Duodenal mucosa (tissue), 2 donors: ENCODE measurements around the gene CRADD.

ENCODE experiments used
- H3K27ac ChIP-seq: one replicate; pipeline ENCODE4 v1.7.0; 2013; ENCODE audit warnings: low read depth, low read length
- H3K27me3 ChIP-seq, 2 donors: one replicate each; pipeline ENCODE4 v1.7.0; 2013; ENCODE audit warnings: low read length in 2 of 2, control low read depth in 1 of 2; ENCODE audit not compliant: insufficient read depth in 2 of 2, control insufficient read depth in 1 of 2
- H3K36me3 ChIP-seq, 2 donors: one replicate each; pipeline ENCODE4 v1.7.0; 2013; ENCODE audit warnings: low read length in 2 of 2, control low read depth in 1 of 2; ENCODE audit not compliant: insufficient read depth in 2 of 2, control insufficient read depth in 1 of 2
- H3K4me1 ChIP-seq, 2 donors: one replicate each; pipeline ENCODE4 v1.7.0; 2013; ENCODE audit warnings: low read length in 2 of 2, control low read depth in 1 of 2; ENCODE audit not compliant: insufficient read depth in 2 of 2, control insufficient read depth in 1 of 2
- H3K4me3 ChIP-seq, 2 donors: one replicate each; pipeline ENCODE4 v1.7.0; 2013; ENCODE audit warnings: low read length in 2 of 2, low read depth in 1 of 2
- H3K9ac ChIP-seq, 2 donors: one replicate each; pipeline ENCODE4 v1.7.0; 2013; ENCODE audit warnings: low read length in 2 of 2, low read depth in 1 of 2
- H3K9me3 ChIP-seq, 2 donors: one replicate each; pipeline ENCODE4 v1.7.0; 2013; ENCODE audit warnings: low read length in 2 of 2, control low read depth in 1 of 2; ENCODE audit not compliant: control insufficient read depth in 1 of 2

CRADD gene

DNA sequence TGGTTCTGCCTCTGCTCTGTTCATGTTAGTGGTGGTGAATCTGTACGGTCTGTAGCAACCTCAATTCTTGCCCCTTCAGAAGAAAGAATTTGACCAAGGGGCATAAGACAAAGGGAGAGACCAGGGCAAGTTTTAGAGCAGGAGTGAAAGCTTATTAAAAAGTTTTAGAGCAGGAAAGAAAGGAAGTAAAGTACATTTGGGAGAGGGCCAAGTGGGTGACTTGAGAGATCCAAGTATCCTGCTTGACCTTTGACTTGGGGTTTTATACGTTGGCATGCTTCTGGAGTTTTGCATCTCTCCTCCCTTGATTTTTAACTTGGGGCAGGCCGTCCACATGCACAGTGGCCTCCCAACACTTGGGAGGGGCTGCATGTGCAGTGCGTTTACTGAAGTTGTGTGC lies 225.0 kb downstream of the CRADD start:
- Histone ChIP-seq H3K36me3 (no peaks in the 10 kb centered on the region), H3K27ac (no peak overlapping the region), H3K9ac (no peak overlapping the region), H3K4me1 (peaks cover 16 to 19% of the 10 kb centered on the region in 2 donors), H3K27me3 (no peaks in the 10 kb centered on the region), H3K4me3 (no peak overlapping the region), H3K9me3 (peaks cover 3 to 11% of the 10 kb centered on the region in 2 donors)

DNA sequence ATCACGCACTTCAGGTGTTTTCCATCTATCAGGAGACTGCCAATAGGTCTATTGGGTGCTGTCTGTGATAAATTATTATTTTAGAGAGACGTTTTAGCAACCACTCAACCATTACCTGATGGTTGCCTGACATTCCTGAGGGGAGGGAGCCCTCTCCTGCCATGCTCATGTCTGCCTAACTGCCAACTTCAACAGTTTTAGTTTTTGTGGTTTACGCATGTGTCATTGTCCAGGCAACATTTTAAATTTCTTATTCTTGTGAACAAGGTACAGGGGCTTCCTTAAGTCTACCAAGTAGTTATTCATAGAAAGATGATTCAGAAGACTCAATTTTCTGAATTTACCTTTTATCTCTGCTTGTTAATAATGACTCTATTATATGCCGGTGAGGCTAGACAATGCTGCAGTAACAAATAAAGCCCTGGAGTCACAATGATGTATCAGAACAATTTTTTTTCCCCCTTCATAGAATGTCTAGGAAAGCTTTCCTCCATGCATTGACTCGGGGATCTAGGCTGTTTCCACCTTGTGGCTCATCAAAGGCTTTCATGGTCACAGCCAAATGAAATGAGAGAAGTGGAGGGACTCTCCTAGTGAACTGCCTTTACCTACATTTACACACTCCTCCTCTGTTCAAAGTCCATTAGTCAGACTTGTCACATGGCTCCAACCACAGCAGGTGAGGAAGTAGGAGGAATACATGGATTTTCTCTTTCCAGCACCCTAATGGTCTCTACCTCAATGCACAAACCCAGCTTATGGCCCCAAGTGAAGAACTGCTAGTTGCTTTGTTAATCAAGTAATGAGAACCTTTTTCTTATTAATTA lies 225.8 kb downstream of the CRADD start:
- peaks cover 14% of the 10 kb centered on the region in 2 donors for H3K4me1 ChIP-seq
- H3K9ac ChIP-seq: no peak overlapping the region
- H3K36me3 ChIP-seq: no peaks in the 10 kb centered on the region
- H3K27me3 ChIP-seq: no peaks in the 10 kb centered on the region
- no peak overlapping the region for H3K27ac ChIP-seq
- peaks cover 3 to 11% of the 10 kb centered on the region in 2 donors for H3K9me3 ChIP-seq
- H3K4me3 ChIP-seq: no peak overlapping the region

DNA sequence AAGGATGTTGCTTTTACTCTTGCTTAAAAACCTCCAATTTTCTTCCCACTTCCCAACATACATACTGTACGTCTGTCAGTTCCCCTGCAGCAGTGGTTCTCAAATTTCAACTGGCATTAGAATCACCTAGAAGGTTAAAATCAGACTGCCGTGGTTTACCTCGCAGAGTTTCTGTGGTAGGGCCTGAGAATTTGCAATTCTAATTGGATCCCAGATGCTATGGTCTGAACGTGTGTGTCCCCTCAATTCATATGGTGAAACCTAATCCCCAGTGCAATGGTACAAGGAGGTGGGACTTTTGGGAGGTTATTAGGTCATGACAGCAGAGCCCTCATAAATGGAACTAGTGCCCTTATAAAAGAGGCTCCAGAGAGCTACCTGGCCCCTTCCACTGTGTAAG lies 226.9 kb downstream of the CRADD start:
- no peak overlapping the region for H3K9ac ChIP-seq
- no peak overlapping the region for H3K4me3 ChIP-seq
- peaks cover 7 to 8% of the 10 kb centered on the region in 2 donors for H3K4me1 ChIP-seq
- no peaks in the 10 kb centered on the region for H3K36me3 ChIP-seq
- H3K27ac ChIP-seq: no peak overlapping the region
- no peaks in the 10 kb centered on the region for H3K27me3 ChIP-seq
- peaks cover 3 to 11% of the 10 kb centered on the region in 2 donors for H3K9me3 ChIP-seq

DNA sequence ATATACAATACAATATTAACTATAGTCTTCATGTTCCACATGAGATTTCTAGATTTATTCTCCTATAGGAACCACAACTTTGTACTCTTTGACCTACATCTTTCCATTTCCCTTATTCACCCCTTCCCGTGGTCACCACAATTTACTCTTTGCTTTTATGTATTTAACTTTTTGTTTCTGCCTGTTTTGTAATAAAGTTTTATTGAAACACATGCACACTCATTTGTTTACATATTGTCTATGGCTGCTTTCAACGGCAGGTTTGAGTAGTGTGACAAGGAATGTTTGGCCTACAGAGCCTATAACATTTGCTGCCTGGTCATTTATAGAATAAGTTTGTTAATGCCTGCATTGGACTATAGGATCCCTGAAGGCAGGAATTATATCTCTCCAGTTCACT lies 231.1 kb downstream of the CRADD start:
- Histone ChIP-seq H3K36me3 (no peaks in the 10 kb centered on the region), H3K4me1 (no peaks in the 10 kb centered on the region), H3K9ac (no peak overlapping the region), H3K9me3 (no peaks in the 10 kb centered on the region), H3K27me3 (no peaks in the 10 kb centered on the region), H3K27ac (no peak overlapping the region), H3K4me3 (no peak overlapping the region)

DNA sequence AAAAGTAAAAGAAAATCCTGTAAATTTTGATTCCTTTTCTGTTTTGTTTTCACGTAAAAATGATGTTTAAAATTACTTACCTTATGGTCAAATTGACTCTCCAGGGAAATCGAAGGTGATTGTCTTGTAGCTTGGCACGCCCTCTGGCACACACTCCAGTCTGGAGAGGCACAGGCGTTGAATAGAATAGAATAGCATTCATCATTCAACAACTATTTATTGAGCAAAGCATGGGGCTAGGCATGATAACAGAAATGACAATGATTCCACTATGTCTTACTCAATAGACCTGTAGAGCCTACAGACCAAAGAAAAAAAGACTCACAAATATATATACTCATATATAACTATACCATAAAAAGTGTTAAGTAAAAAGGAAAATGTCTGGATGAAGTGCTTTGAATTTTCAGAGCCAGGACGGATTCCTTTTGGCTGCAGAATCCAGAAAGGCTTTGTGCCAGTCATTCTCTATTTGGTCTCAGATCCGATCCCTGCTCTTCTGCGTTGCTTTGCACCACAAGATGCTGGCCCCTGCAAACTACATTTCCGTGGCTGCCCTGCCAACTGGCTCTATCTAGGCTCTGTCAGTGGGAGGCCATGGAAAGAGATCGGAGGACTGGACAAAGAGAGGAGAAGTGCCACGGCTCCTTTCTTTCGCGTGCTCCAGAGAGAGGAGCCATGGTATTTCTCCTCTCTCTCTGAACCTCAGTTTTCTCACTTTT lies 231.8 kb downstream of the CRADD start:
- H3K9me3 ChIP-seq: no peaks in the 10 kb centered on the region
- H3K36me3 ChIP-seq: no peaks in the 10 kb centered on the region
- H3K27ac ChIP-seq: no peak overlapping the region
- H3K27me3 ChIP-seq: no peaks in the 10 kb centered on the region
- no peak overlapping the region for H3K4me3 ChIP-seq
- H3K4me1 ChIP-seq: no peaks in the 10 kb centered on the region
- no peak overlapping the region for H3K9ac ChIP-seq

DNA sequence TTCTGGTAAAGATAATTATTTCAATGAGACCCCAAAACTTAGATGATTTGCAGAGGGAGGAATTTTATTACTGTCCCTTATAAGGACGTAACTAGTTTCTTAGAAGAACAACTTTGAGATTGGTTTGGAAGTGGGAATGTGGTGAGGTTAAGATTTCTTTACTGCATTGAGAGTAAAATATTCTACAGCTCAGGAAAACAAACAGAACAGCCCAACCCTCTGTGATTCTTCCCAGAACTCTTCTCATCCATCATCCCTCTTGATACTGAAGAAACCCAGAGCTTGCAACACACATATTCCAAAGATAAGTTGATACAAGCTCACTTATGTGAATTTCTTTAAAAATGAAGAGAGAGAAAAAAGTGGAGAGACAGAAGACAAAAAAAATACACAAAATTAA lies 234.2 kb downstream of the CRADD start:
- no peaks in the 10 kb centered on the region for H3K36me3 ChIP-seq
- H3K4me1 ChIP-seq: no peaks in the 10 kb centered on the region
- H3K27me3 ChIP-seq: no peaks in the 10 kb centered on the region
- H3K4me3 ChIP-seq: no peak overlapping the region
- no peak overlapping the region for H3K27ac ChIP-seq
- no peaks in the 10 kb centered on the region for H3K9me3 ChIP-seq
- no peak overlapping the region for H3K9ac ChIP-seq

DNA sequence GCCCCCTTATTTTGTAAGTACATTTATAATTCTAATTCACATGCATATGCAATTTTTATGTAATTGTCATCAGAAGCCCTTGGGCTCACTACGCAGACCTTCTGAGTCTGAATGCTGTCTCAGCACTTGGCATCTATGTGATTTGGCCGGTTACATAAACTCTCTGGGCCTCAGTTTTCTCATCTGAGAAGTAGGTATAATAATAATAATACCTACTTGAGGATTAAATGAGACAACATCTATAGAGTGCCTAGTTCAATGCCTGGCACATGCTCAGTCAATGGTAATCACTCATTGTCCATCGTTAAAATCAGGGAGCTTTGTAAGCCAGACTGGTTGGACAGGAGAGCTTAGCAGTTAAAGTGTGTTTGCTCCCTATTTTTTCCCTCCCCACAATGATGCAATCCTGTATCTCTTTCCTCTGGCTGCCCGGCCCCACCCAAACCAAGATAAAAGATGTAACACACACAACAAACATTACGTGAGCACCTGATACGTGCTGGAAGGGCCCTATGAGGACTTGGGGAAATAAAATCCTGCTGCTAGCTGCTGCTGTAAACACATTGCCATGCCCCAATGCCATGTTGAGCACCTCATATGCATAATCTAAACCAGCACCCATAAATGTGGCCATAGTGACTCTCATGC lies 235.0 kb downstream of the CRADD start:
- no peaks in the 10 kb centered on the region for H3K4me1 ChIP-seq

DNA sequence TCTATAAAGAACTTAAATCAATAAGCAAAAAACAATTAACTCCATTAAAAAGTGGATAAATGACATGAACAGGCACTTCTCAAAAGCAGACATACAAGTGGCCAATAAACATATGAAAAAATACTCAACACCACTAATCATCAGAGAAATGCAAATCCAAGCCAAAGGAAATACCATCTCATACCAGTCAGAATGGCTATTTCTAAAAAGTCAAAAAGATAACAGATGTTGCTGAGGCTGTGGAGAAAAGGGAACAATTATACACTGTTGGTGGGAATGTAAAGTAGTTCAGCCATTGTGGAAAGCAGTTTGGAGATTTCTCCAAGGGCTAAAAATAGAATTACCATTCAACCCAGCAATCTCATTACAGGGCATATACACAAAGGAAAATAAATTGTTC lies 236.7 kb downstream of the CRADD start:
- Histone ChIP-seq H3K9ac (no peak overlapping the region), H3K36me3 (no peaks in the 10 kb centered on the region), H3K4me1 (no peaks in the 10 kb centered on the region), H3K9me3 (no peaks in the 10 kb centered on the region), H3K27me3 (no peaks in the 10 kb centered on the region), H3K4me3 (no peak overlapping the region), H3K27ac (no peak overlapping the region)

More for the DNA sequence above, 235.0 kb downstream of the CRADD start:
- no peaks in the 10 kb centered on the region for H3K27me3 ChIP-seq
- H3K36me3 ChIP-seq: no peaks in the 10 kb centered on the region
- H3K27ac ChIP-seq: no peak overlapping the region
- H3K4me3 ChIP-seq: no peak overlapping the region
- H3K9ac ChIP-seq: no peak overlapping the region
- no peaks in the 10 kb centered on the region for H3K9me3 ChIP-seq

DNA sequence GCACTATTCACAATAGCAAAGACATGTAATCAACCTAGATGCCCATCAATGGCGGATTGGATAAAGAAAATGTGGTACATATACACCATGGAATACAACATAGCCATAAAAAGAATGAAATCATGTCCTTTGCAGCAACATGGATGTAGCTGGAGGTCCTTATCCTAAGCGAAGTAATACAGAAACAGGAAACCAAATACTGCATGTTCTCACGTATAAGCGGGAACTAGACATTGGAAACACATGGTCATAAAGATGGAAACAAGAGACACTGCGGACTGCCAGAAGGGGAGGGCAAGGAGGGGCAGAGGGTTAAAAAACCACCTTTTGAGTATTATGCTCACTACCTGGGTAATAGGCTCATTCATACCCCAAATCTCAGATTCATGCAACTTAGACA lies 237.1 kb downstream of the CRADD start:
- no peak overlapping the region for H3K27ac ChIP-seq
- no peaks in the 10 kb centered on the region for H3K36me3 ChIP-seq
- H3K9me3 ChIP-seq: no peaks in the 10 kb centered on the region
- H3K4me1 ChIP-seq: no peaks in the 10 kb centered on the region
- no peaks in the 10 kb centered on the region for H3K27me3 ChIP-seq
- no peak overlapping the region for H3K4me3 ChIP-seq
- no peak overlapping the region for H3K9ac ChIP-seq

DNA sequence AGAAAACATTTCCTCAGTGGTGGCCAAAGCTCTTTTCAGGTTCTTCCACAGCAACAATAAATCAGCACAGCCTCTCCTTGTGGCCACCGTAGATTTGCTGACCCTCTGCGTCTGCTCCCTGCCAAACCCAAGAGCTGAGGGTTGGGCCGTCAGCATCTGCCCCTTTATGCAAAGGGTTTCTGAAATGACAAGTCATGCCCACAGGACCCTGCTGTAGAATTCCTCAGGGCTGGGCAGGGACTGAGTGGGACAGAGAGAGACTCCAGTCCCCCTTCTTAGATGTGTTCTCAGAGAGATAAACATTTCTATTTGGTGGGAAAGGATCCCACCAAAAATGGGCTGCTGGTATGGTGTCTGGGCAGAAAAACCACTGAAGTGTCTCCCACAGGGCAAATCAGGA lies 238.2 kb downstream of the CRADD start:
- no peaks in the 10 kb centered on the region for H3K36me3 ChIP-seq
- H3K4me1 ChIP-seq: no peaks in the 10 kb centered on the region
- no peaks in the 10 kb centered on the region for H3K9me3 ChIP-seq
- H3K4me3 ChIP-seq: no peak overlapping the region
- H3K27ac ChIP-seq: no peak overlapping the region
- no peak overlapping the region for H3K9ac ChIP-seq
- H3K27me3 ChIP-seq: no peaks in the 10 kb centered on the region
